ENCODE measurements around the gene ALPK3. TPM values are rescaled to one million over a fixed set of nuclear protein-coding genes. Genes with fewer than 3 reads are reported as not detected.

The ALPK3 gene
- total RNA-seq, 4 donors from 2014 or later: 19.1 to 34.4 (median 26.5) TPM

- WGBS, 2 donors (ENCODE audit: low coverage in 1 of 2): 17 to 23% methylated on average over 1 to 3 of the region's 4 CpGs
- H3K4me3 ChIP-seq: no peak overlapping the region
- no peak overlapping the region for H3K27ac ChIP-seq
- H3K27me3 ChIP-seq: no peaks in the 10 kb centered on the region
- H3K4me1 ChIP-seq: peaks cover 6 to 82% (median 14%) of the 10 kb centered on the region in 3 donors
- no peak for ATAC-seq
- H3K36me3 ChIP-seq: peaks cover 0 to 1% of the 10 kb centered on the region in 2 donors
- no peaks in the 10 kb centered on the region for H3K9me3 ChIP-seq
- TF ChIP-seq CTCF (IDR thresholded peaks at IDR 0.05) (no peak), POLR2A (IDR thresholded peaks at IDR 0.05) (no peak), EP300 (IDR thresholded peaks at IDR 0.05) (no peak), POLR2AphosphoS5 (IDR thresholded peaks at IDR 0.05) (peak; percentile 49)
Measured at GRCh38 chr15:84833447-84834228, 16.5 kb downstream of the ALPK3 start.

DNA sequence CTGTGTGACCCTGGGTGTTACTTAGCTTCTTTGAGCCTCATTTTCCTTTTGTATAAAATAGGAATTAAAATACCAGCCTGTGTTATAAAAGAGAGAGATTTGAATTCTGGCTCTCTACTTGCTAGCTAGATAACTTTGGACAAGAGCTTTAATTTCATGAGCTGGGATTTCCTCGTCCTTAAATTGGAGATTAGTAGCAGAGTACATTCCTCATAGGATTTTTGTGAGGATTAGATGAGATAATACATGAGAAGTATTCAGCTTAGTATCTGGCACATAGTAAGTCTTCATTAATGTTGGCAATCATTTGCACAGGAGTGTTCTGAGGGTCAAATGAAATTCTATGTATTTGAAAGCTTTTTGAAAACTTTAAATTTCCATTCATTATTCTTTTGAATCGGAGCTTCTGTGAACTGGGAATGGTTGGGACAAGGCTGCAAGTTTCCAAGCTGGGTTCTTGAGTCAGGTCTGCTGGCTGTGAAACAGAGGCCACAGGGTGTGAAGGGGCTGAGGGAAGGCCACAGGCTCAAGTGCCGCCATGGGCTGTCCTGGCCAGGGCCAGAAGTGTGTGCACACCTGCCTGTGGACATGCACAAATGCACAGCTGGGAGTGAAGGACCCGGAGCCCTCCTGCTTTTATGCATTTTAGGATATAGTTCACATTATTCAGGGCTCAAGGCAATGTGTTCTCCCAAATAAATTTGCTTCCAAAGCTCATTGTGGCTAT is 17.2 kb downstream of the ALPK3 start:
- Histone ChIP-seq H3K4me3 (no peak overlapping the region), H3K9me3 (no peaks in the 10 kb centered on the region), H3K4me1 (peaks cover 6 to 82% (median 12%) of the 10 kb centered on the region in 3 donors), H3K27ac (no peak overlapping the region), H3K27me3 (no peaks in the 10 kb centered on the region), H3K36me3 (peaks cover 0 to 9% of the 10 kb centered on the region in 2 donors)
- no peak for ATAC-seq
- TF ChIP-seq POLR2AphosphoS5 (IDR thresholded peaks at IDR 0.05) (no peak), POLR2A (IDR thresholded peaks at IDR 0.05) (no peak), EP300 (IDR thresholded peaks at IDR 0.05) (no peak), CTCF (IDR thresholded peaks at IDR 0.05) (no peak)
- 68 to 88% methylated on average over 1 to 3 of the region's 4 CpGs for WGBS, 2 donors (ENCODE audit: low coverage in 1 of 2)

DNA sequence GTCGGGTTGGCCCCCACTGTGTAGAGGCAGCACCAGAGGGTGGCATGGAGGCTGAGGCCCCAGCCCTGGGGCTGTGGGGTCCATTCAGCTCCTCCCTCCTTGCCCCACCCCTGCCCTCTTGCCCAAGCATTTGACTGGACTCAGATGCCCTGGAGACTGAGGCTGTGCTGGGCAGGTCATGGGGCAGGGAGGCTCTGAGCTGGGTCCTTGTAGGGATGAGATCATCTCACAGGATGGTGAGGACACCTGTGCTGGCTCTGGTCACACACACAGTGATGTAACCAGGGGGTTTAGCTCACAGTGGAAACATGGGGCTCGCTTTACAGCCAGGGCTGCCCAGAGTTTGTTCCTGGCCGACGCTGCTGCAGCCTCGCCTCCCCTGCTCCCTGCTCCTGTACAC is 17.8 kb downstream of the ALPK3 start:
- TF ChIP-seq POLR2A (IDR thresholded peaks at IDR 0.05): no peak
- no peak for TF ChIP-seq POLR2AphosphoS5 (IDR thresholded peaks at IDR 0.05)
- no peak for TF ChIP-seq EP300 (IDR thresholded peaks at IDR 0.05)
- Histone ChIP-seq H3K27me3 (no peaks in the 10 kb centered on the region), H3K9me3 (no peaks in the 10 kb centered on the region), H3K4me1 (peaks cover 6 to 84% (median 12%) of the 10 kb centered on the region in 3 donors), H3K36me3 (peaks cover 0 to 14% of the 10 kb centered on the region in 2 donors), H3K27ac (no peak overlapping the region), H3K4me3 (no peak overlapping the region)
- ATAC-seq: no peak
- WGBS, 2 donors (ENCODE audit: low coverage in 1 of 2): 83 to 94% methylated on average over 3 to 4 of the region's 5 CpGs

DNA sequence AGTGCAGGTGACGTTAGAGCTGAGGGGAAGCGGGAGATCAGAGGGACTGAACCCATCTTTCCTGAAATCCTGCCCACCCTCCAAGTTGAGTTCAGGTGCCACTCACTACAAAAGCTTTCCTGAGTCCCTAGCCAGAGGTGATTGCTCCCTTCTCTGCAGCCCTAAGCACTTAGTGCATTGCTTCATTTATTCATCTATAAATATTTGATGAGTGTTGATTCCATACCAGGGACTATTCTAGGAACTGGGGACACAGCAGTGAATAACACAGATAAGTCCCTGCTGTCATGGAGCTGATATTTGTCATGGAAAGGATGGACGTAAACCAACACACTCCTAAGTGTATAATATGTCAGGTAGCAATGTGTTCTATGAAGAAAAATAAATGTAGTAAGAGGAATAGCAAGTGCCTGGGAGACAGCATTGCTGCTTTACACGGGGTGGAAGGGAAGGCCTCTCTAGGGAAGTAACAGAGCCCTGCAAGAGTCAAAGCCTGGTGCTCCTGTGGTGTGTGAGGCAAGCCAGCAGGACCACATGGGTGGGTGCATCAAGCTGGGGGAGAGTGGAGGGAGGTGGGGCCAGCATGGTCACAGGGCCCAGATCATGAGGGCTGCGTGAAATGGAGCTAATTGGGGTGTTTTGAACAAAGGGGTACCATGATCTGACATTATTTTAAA is 18.6 kb downstream of the ALPK3 start:
- Histone ChIP-seq H3K4me3 (no peak overlapping the region), H3K36me3 (peaks cover 0 to 17% of the 10 kb centered on the region in 2 donors), H3K27ac (no peak overlapping the region), H3K27me3 (no peaks in the 10 kb centered on the region), H3K4me1 (peaks cover 6 to 84% (median 20%) of the 10 kb centered on the region in 3 donors), H3K9me3 (no peaks in the 10 kb centered on the region)
- ATAC-seq: no peak
- TF ChIP-seq POLR2AphosphoS5 (IDR thresholded peaks at IDR 0.05) (no peak), EP300 (IDR thresholded peaks at IDR 0.05) (no peak), POLR2A (IDR thresholded peaks at IDR 0.05) (no peak), CTCF (IDR thresholded peaks at IDR 0.05) (no peak)
- 59 to 77% methylated on average over 3 to 5 of the region's 5 CpGs for WGBS, 2 donors (ENCODE audit: low coverage in 1 of 2)

GRCh38 chr15:84836844-84837243 is 19.7 kb downstream of the ALPK3 start:
- H3K27me3 ChIP-seq: no peaks in the 10 kb centered on the region
- H3K36me3 ChIP-seq: peaks cover 0 to 17% of the 10 kb centered on the region in 2 donors
- ATAC-seq: no peak
- no peaks in the 10 kb centered on the region for H3K9me3 ChIP-seq
- TF ChIP-seq POLR2A (IDR thresholded peaks at IDR 0.05) (no peak), POLR2AphosphoS5 (IDR thresholded peaks at IDR 0.05) (no peak), EP300 (IDR thresholded peaks at IDR 0.05) (no peak), CTCF (IDR thresholded peaks at IDR 0.05) (no peak)
- H3K4me1 ChIP-seq: peaks cover 9 to 84% (median 25%) of the 10 kb centered on the region in 3 donors
- H3K27ac ChIP-seq: no peak overlapping the region
- H3K4me3 ChIP-seq: no peak overlapping the region
- WGBS, 2 donors (ENCODE audit: low coverage in 1 of 2): 83 to 90% methylated on average over 1 of the region's 1 CpG

All from gastroesophageal sphincter (tissue), 4 donors.